GM12874 (cell line): ENCODE results near the gene AMACR.

Source experiments
- TF ChIP-seq, protein P1 (sequence below): IDR thresholded peaks from 2 replicates; pipeline ENCODE4 v1.5.1; 2011; ENCODE audit warnings: low read depth, mild to moderate bottlenecking, control low read depth, low read length, moderate library complexity; ENCODE audit not compliant: insufficient read depth

Gene AMACR

DNA sequence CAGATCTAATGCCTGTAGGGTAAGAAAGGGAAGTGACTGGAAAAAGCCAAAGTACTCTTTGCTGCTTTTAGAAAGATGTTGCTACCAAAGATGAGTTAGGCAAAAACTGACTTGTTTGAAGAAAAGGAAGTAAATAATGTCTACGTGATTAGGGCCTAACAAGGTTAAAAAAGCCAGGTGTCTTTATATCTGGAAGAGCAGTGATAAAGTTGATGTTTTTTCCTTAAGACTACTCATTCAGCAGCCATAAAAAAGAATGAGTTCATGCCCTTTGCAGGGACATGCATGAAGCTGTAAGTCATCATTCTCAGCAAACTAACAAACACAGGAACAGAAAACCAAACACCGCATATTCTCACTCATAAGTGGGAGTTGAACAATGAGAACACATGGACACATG lies 13.5 kb upstream of the AMACR start:
- TF ChIP-seq, protein P1, sequence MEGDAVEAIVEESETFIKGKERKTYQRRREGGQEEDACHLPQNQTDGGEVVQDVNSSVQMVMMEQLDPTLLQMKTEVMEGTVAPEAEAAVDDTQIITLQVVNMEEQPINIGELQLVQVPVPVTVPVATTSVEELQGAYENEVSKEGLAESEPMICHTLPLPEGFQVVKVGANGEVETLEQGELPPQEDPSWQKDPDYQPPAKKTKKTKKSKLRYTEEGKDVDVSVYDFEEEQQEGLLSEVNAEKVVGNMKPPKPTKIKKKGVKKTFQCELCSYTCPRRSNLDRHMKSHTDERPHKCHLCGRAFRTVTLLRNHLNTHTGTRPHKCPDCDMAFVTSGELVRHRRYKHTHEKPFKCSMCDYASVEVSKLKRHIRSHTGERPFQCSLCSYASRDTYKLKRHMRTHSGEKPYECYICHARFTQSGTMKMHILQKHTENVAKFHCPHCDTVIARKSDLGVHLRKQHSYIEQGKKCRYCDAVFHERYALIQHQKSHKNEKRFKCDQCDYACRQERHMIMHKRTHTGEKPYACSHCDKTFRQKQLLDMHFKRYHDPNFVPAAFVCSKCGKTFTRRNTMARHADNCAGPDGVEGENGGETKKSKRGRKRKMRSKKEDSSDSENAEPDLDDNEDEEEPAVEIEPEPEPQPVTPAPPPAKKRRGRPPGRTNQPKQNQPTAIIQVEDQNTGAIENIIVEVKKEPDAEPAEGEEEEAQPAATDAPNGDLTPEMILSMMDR = no peak

DNA sequence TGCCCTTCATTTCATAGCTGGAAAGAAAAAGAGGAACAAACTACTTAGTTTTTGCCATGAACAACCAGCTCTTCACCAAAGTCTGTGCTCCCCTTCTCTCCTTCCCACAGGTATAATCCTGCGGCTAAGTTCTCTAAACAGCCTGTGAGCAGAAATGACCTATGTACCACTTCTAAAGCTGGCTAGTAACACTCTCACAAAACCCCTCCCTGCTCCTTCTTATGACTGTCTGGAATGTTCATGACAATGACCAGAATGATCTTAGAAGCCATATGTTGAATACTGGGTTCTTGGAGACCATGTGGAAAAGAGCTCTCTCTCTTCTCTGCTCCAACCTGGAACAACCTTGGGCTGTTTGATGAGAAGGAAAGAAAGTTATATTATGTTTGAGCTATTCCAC lies 12.9 kb upstream of the AMACR start:
- TF ChIP-seq, protein P1 = no peak

DNA sequence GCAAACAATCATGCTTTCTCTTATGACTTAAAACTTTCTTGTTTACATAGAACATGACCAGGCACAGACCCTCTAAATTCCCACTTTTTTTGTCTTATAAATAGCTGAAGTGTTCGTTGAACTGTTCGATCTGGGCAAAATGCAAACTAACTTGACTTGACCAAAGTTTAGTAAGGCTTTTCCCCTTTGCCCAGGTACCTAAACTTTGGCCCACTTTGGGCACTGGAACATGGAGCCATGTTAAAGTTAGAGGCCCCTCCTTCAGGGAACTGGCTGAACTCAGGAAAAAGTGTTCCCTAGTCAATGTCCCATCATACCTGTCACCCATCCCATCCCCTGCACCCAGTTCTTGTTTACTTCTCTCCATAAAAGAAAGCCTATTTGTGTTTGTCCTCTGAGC lies 9.4 kb upstream of the AMACR start:
- TF ChIP-seq, protein P1 = no peak

DNA sequence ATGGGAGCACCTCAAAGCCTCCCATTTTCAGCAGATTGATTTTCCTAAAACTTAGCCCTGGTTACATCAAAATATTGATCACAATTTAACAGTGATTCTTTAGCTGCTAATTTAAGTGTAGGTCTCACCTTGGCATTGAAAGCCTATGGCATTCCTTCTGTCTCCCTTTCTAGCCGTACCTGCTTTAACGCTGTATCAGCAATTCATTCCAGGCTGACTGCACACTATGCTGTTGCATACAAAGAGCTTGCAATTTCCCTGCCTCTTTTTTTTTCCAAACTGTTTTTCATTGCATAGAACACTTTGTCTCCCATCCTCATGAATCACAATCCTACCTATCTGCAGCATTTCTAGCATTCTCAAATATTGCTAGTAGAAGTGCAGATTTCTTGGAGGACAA lies 8.9 kb upstream of the AMACR start:
- TF ChIP-seq, protein P1 = no peak

DNA sequence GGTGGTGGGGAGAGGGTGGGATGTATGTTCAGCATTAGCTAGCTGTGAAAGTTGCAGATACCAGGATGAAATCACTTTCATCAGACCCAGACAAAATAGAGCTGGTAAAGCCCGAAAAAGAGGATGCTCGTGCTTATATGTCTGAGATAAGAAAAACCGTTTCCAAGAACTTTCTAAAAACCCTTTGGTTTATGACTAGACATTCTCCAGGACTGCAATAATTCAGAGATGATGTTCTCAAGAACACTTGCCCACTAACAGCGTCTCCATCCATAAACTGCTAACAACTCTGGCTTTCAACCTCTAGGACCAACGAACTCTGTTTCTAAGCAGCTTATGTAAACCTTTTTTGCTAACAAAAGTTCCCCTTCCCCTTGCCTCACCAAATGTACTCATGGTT lies 8.4 kb upstream of the AMACR start:
- TF ChIP-seq, protein P1 = no peak

DNA sequence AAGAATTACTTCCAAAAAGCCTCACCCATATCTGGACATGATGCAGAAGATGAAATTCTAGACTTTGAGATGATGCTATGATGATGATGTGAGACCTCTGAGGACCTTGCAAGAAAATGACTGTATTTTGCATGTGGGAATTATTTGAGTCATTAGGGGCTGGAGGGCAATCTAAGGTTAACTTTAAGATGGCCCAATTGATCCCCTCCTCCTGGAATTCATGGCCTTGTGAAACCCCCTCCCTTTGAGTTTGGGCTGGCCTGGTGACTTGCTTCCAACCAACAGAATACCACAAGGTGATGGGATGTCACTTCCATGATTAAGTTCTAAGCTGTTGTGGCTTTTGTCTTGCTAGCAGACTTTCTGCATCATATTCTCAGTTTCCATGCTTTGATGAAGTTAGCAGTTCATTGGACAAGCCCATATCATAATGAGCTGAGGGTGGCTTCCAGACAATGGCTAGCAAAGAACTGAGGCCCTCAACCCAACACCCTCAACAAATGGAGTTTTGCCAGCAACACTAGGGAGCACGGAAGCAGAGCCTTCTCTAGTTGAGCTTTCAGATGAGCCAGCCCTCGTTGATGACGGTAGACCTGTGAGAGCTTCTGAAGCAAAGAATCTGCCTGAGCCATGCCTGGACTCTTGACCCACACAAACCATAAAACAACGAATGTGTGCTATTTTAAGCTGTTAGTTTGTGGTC lies 7.4 kb upstream of the AMACR start:
- TF ChIP-seq, protein P1 = no peak

DNA sequence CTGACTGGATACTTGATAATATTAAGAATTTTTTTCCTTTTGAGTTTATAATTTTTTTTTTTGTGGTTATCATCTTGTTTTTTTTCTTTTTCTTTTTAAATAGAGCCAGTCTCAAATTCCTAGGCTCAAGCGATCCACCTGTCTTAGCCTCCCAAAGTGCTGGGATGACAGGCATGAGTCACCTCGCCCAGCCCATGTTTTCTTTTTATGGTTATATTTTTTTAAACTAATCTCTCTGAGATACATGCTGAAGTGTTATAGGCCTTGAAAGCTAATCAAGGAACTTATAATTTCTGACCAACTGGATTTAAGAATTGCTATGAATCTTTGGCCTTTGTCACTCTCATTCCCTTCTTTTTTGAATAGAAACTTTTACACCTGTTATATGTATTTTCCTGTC lies 6.8 kb upstream of the AMACR start:
- TF ChIP-seq, protein P1 = no peak
